Myocyte (in vitro differentiated cells): ENCODE measurements around the gene NEU4. TPM values are rescaled to one million over a fixed set of nuclear protein-coding genes. Genes with fewer than 3 reads are reported as not detected.

Experiments used
- DNase-seq: peaks from one replicate; pipeline ENCODE4 v3.0.0-alpha.2; 2012; ENCODE audit warnings: low read depth
- total RNA-seq: library from RNA; depleted of rRNA; stranded (reverse); fragments of >200 nt; gene quantifications from 2 replicates; pipeline ENCODE4 v1.2.3, GENCODE V29; 2014

NEU4 gene
- total RNA-seq, 1 donor from 2014 or later: 3.2 TPM

DNA sequence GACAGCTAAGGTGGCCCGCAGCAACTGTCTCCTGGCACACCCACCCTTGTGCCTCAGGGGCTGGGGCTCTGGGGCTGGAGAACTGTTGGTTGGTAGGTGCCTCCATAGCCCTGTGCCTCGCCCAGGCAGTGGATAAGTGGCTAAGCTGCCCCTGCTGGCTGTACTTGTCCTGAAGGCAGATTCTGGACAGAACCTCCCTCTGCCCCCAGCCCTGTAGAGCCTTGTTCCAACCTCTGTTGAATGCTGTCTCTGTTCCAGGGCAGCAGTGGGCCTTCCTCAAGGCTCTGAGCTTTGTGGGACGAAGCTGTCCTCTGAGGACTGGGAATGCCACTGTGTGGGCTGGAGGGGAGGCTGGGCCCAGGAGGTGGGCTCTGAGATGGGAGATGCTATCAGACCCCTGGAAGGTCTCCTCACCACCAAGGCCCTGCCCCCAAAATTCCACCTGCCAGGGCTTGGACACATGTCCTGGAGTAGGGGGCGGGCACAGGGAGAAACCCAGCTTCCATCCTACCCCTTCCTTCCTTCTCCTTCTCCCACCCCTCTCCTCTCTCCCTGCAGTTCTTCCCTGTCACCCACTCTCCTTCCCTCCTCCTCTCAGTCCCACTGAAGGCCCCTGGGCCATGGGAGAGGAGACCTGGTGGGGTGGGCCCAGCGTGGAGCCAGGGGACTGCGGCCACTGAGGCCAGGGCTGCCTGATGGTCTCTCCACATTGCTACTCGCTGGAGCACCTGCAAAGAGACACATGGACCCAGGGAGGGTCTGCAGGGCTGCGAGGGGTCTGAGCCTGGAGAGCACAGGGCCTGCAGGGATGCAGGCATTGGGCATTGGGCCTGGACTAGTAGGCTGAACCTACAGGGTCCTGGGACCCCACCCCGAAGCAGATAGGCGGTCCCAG lies 51.4 kb downstream of the NEU4 start:
- peak; percentile 77 for DNase-seq

DNA sequence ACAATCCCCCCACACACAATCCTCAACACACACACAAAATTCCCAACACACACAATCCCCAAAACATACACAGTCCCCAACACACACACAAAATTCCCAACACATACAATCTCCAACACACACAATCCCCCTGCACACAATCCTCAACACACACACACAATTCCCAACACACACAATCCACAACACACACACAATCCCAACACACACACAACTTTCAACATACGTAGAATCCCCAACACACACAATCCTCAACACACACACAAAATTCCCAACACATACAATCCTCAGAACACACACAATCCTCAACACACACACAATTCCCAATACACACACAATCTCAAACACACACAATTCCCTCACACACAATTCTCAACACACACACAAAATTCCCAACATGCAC lies 52.3 kb downstream of the NEU4 start:
- no peak for DNase-seq

- no peak for DNase-seq
Measured at GRCh38 chr2:241862093-241862492, 53.1 kb downstream of the NEU4 start.

- DNase-seq: no peak
Measured at GRCh38 chr2:241862775-241863535, 54.0 kb downstream of the NEU4 start.

GRCh38 chr2:241863536-241863954 lies 54.6 kb downstream of the NEU4 start:
- no peak for DNase-seq

GRCh38 chr2:241864168-241864849 lies 55.3 kb downstream of the NEU4 start:
- no peak for DNase-seq

GRCh38 chr2:241864850-241865213 lies 55.8 kb downstream of the NEU4 start:
- no peak for DNase-seq

GRCh38 chr2:241865416-241865956 lies 56.5 kb downstream of the NEU4 start:
- DNase-seq: no peak

DNA sequence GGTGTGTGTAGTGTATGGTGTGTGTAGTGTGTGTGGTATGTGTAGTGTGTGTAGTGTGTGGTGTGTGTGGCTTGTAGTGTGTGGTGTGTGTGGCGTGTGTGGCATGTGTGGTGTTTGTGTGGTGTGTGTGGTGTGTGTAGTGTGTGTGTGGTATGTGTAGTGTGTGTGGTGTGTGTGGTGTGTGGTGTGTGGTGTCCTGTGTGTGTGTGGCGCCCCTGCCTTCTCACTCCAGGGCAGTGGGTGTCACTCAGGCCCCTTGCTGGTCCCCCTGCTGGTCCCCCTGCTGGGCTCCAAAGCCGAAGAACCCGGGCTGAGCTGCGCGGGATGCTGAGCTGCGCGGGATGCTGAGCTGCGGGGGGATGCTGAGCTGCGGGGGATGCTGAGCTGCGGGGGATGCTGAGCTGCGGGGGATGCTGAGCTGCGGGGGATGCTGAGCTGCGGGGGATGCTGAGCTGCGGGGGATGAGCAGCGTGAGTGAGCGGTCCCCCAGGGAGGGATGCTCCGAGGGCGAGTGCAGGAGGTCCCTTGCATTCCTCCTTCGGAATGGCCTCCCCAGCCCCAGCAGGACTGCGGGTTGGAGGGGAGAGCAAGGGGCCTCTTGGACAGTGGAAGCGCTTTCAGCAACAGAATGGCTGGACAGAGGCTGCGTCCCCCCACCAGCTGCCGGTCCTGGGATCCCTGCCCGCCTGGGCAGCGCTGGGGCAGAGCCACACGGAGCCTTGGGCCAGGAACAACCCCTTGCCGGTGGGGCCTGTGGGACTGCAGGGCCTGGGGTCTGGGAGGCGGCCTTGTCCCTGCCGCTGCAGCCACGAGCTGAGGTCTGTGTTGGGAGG lies 57.2 kb downstream of the NEU4 start:
- DNase-seq: peak; percentile 70

Other genes starting within 250 kb of the NEU4 start
- 50.0 and 54.7 TPM in 2 replicates for gene THAP4, start 172.0 kb upstream of the NEU4 start, total RNA-seq
- gene ATG4B, start 171.5 kb upstream of the NEU4 start, total RNA-seq: 92.4 and 95.2 TPM in 2 replicates
- 19.5 and 20.1 TPM in 2 replicates for gene DTYMK, start 122.4 kb upstream of the NEU4 start, total RNA-seq
- gene ING5, start 107.2 kb upstream of the NEU4 start, total RNA-seq: 18.7 and 21.4 TPM in 2 replicates
- gene D2HGDH, start 74.6 kb upstream of the NEU4 start, total RNA-seq: 17.3 and 23.7 TPM in 2 replicates
- 0.47 TPM in 1 of 2 replicates, not detected in the other for gene GAL3ST2, start 32.4 kb upstream of the NEU4 start, total RNA-seq
- gene PDCD1, start 49.7 kb downstream of the NEU4 start, total RNA-seq: 0.16 TPM in 1 of 2 replicates, not detected in the other
- 0.08 TPM in 1 of 2 replicates, not detected in the other for gene RTP5, start 60.5 kb downstream of the NEU4 start, total RNA-seq